H1 (cell line): ENCODE results near the gene TUBA4B.
"Not testable (repeated sequence)": the region's sequence is repeated elsewhere in the genome, so short reads cannot be mapped to it uniquely, and the experiment has no call there.

Experiments
- ATF2 ChIP-seq: IDR thresholded peaks from 2 replicates; pipeline ENCODE4 v1.6.1; 2012; ENCODE audit warnings: low read length, inconsistent platforms
- CTCF ChIP-seq, 3 experiments: IDR thresholded peaks; 1 replicate in 2 of 3; 2 replicates in 1 of 3; pipeline versions ENCODE4 v1.5.1 to v1.6.1; 2011; ENCODE audit warnings: low read length in 3 of 3, mild to moderate bottlenecking in 3 of 3, inconsistent platforms in 2 of 3, low read depth in 1 of 3, moderate library complexity in 1 of 3; ENCODE audit not compliant: insufficient read depth in 1 of 3; ENCODE audit errors: control extremely low read depth in 1 of 3
- EZH2 ChIP-seq: fragments of 200-600 bp; sonication (generic); IDR thresholded peaks from 2 replicates; pipeline ENCODE4 v1.7.1; 2012; ENCODE audit warnings: low read depth, mild to moderate bottlenecking, moderate library complexity, low read length, inconsistent platforms; ENCODE audit not compliant: severe bottlenecking
- JUN ChIP-seq: IDR thresholded peaks from 2 replicates; pipeline ENCODE4 v1.6.1; 2011; ENCODE audit warnings: low read depth, mild to moderate bottlenecking, improper control_type of control experiment, low read length
- MAFK ChIP-seq: IDR thresholded peaks from 2 replicates; pipeline ENCODE4 v1.6.1; 2012; ENCODE audit warnings: low read depth, mild to moderate bottlenecking, improper control_type of control experiment, low read length
- POU5F1 ChIP-seq: IDR thresholded peaks from 2 replicates; pipeline ENCODE4 v1.6.1; 2011; ENCODE audit warnings: low read depth, mild to moderate bottlenecking, low read length, moderate library complexity
- SIN3A ChIP-seq, 2 experiments: IDR thresholded peaks in 1 of 2; conservative IDR thresholded peaks in 1 of 2; 2 replicates each; pipeline ENCODE4 v1.6.1; 2011 to 2012; ENCODE audit warnings: low read length in 2 of 2, improper control_type of control experiment in 1 of 2, low read depth in 1 of 2, mild to moderate bottlenecking in 1 of 2
- SP1 ChIP-seq: IDR thresholded peaks from 2 replicates; pipeline ENCODE4 v1.6.1; 2011; ENCODE audit warnings: low read depth, low read length
- USF2 ChIP-seq: IDR thresholded peaks from 2 replicates; pipeline ENCODE4 v1.6.1; 2011; ENCODE audit warnings: low read length, improper control_type of control experiment
- YY1 ChIP-seq: IDR thresholded peaks from 2 replicates; pipeline ENCODE4 v1.6.1; 2011; ENCODE audit warnings: low read depth, mild to moderate bottlenecking, low read length

GRCh38 chr2:219258942-219259341 is 5.9 kb downstream of the TUBA4B start:
- not testable (repeated sequence) for TF ChIP-seq JUN; CTCF (IDR thresholded peaks at IDR 0.05; ENCODE audit: control extremely low read depth in 1 of 3, insufficient read depth in 1 of 3, low read depth in 1 of 3, low read length in 3 of 3); USF2; EZH2; MAFK; POU5F1; SP1; SIN3A (conservative IDR thresholded peaks at IDR 0.05 in 1 of 2, IDR thresholded peaks at IDR 0.05 in 1 of 2; ENCODE audit: low read depth in 1 of 2, low read length in 2 of 2); YY1; ATF2
